WTC11 (cell line): Measurements from ENCODE around the gene C5orf58.

ENCODE experiments used
- CREM ChIP-seq: sonication (generic); formaldehyde crosslinking; IDR thresholded peaks from 2 replicates; pipeline ENCODE4 v1.8.1; 2022; ENCODE audit warnings: mild to moderate bottlenecking, missing genetic modification reagents, moderate library complexity
- FOXK1 ChIP-seq: sonication (generic); formaldehyde crosslinking; IDR thresholded peaks from 2 replicates; pipeline ENCODE4 v1.8.0; 2022; ENCODE audit warnings: mild to moderate bottlenecking, moderate library complexity, missing genetic modification reagents
- FOXP1 ChIP-seq: sonication (generic); formaldehyde crosslinking; IDR thresholded peaks from 2 replicates; pipeline ENCODE4 v1.8.0; 2022; ENCODE audit warnings: missing genetic modification reagents, mild to moderate bottlenecking, moderate library complexity, borderline replicate concordance
- ZNF121 ChIP-seq: sonication (generic); formaldehyde crosslinking; IDR thresholded peaks from 2 replicates; pipeline ENCODE4 v1.8.0; 2023; ENCODE audit warnings: missing genetic modification reagents
- ZNF138 ChIP-seq: sonication (generic); formaldehyde crosslinking; conservative IDR thresholded peaks from 2 replicates; pipeline ENCODE4 v1.8.1; 2022; ENCODE audit warnings: mild to moderate bottlenecking, moderate library complexity, missing genetic modification reagents
- TF ChIP-seq, protein P1 (sequence below): fragments of 200-600 bp; IDR thresholded peaks from 2 replicates; pipeline ENCODE4 v1.8.0; 2022; ENCODE audit warnings: antibody characterized with exemption
- TF ChIP-seq, protein P2 (sequence below): sonication (generic); formaldehyde crosslinking; IDR thresholded peaks from 2 replicates; pipeline ENCODE4 v1.8.1; 2023; ENCODE audit warnings: mild to moderate bottlenecking, moderate library complexity, missing genetic modification reagents
- TF ChIP-seq, protein P3 (sequence below): sonication (generic); formaldehyde crosslinking; IDR thresholded peaks from 2 replicates; pipeline ENCODE4 v1.8.0; 2022; ENCODE audit warnings: missing genetic modification reagents
- TF ChIP-seq, protein P4 (sequence below): sonication (generic); formaldehyde crosslinking; conservative IDR thresholded peaks from 2 replicates; pipeline ENCODE4 v1.8.1; 2022; ENCODE audit warnings: mild to moderate bottlenecking, missing genetic modification reagents
- TF ChIP-seq, protein P5 (sequence below): fragments of 250-450 bp; sonication (Bioruptor Pico); IDR thresholded peaks from 2 replicates; pipeline ENCODE4 v1.9.0; 2021; ENCODE audit warnings: mild to moderate bottlenecking, borderline replicate concordance
- TF ChIP-seq, protein P6 (sequence below): sonication (generic); formaldehyde crosslinking; IDR thresholded peaks from 2 replicates; pipeline ENCODE4 v1.8.1; 2023; ENCODE audit warnings: mild to moderate bottlenecking, missing genetic modification reagents
- TF ChIP-seq, protein P7 (sequence below): sonication (generic); formaldehyde crosslinking; IDR thresholded peaks from 2 replicates; pipeline ENCODE4 v1.8.0; 2022; ENCODE audit warnings: mild to moderate bottlenecking, missing genetic modification reagents

DNA sequence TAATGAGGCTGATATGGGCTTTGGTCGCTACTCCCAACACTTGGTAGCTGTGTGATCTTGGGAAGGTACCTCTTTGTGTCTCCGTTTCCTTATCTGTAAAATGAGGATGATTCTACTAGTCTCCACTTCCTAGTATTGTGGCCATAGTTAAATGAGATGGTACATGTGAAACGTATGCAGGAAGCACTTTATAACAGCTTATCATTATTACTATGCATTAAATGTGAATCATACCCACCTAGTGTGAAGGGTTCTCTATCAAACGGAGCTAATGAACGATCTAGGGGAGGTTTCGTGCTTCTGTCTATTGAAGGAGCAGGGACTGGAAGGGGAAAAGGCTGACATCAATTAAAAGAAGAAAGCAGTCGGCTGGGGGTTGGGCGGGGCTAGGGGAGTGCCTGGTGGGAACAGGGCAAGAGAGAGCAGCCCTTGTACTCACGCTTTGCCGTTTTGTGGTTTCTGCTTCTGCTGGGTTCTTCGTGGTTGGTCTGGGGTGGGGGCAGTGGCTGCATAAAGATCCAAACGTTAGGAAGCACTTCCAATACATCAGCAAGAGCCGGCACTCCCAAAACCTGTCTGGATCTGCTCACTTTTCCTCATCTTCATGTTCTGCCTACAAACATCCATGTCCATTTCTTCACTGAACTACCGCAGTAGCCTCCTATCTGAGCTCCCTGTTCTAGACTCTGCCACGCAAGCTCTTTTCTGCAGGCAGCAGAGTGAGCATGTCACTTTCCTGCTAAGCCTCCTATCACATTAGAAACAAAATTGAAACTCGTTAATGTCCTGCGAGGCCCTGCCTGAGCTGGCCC is 34.0 kb downstream of the C5orf58 start:
- TF ChIP-seq, protein P1, sequence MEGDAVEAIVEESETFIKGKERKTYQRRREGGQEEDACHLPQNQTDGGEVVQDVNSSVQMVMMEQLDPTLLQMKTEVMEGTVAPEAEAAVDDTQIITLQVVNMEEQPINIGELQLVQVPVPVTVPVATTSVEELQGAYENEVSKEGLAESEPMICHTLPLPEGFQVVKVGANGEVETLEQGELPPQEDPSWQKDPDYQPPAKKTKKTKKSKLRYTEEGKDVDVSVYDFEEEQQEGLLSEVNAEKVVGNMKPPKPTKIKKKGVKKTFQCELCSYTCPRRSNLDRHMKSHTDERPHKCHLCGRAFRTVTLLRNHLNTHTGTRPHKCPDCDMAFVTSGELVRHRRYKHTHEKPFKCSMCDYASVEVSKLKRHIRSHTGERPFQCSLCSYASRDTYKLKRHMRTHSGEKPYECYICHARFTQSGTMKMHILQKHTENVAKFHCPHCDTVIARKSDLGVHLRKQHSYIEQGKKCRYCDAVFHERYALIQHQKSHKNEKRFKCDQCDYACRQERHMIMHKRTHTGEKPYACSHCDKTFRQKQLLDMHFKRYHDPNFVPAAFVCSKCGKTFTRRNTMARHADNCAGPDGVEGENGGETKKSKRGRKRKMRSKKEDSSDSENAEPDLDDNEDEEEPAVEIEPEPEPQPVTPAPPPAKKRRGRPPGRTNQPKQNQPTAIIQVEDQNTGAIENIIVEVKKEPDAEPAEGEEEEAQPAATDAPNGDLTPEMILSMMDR: no peak
- no peak for TF ChIP-seq CREM (CRISPR knock-in tag)
- TF ChIP-seq, protein P2, sequence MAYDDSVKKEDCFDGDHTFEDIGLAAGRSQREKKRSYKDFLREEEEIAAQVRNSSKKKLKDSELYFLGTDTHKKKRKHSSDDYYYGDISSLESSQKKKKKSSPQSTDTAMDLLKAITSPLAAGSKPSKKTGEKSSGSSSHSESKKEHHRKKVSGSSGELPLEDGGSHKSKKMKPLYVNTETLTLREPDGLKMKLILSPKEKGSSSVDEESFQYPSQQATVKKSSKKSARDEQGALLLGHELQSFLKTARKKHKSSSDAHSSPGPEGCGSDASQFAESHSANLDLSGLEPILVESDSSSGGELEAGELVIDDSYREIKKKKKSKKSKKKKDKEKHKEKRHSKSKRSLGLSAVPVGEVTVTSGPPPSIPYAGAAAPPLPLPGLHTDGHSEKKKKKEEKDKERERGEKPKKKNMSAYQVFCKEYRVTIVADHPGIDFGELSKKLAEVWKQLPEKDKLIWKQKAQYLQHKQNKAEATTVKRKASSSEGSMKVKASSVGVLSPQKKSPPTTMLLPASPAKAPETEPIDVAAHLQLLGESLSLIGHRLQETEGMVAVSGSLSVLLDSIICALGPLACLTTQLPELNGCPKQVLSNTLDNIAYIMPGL (CRISPR knock-in tag): no peak
- TF ChIP-seq, protein P3, sequence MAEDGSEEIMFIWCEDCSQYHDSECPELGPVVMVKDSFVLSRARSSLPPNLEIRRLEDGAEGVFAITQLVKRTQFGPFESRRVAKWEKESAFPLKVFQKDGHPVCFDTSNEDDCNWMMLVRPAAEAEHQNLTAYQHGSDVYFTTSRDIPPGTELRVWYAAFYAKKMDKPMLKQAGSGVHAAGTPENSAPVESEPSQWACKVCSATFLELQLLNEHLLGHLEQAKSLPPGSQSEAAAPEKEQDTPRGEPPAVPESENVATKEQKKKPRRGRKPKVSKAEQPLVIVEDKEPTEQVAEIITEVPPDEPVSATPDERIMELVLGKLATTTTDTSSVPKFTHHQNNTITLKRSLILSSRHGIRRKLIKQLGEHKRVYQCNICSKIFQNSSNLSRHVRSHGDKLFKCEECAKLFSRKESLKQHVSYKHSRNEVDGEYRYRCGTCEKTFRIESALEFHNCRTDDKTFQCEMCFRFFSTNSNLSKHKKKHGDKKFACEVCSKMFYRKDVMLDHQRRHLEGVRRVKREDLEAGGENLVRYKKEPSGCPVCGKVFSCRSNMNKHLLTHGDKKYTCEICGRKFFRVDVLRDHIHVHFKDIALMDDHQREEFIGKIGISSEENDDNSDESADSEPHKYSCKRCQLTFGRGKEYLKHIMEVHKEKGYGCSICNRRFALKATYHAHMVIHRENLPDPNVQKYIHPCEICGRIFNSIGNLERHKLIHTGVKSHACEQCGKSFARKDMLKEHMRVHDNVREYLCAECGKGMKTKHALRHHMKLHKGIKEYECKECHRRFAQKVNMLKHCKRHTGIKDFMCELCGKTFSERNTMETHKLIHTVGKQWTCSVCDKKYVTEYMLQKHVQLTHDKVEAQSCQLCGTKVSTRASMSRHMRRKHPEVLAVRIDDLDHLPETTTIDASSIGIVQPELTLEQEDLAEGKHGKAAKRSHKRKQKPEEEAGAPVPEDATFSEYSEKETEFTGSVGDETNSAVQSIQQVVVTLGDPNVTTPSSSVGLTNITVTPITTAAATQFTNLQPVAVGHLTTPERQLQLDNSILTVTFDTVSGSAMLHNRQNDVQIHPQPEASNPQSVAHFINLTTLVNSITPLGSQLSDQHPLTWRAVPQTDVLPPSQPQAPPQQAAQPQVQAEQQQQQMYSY (CRISPR knock-in tag): no peak
- TF ChIP-seq ZNF121 (CRISPR knock-in tag): no peak
- TF ChIP-seq FOXP1 (CRISPR knock-in tag): no peak
- TF ChIP-seq, protein P4, sequence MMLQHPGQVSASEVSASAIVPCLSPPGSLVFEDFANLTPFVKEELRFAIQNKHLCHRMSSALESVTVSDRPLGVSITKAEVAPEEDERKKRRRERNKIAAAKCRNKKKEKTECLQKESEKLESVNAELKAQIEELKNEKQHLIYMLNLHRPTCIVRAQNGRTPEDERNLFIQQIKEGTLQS (CRISPR knock-in tag): no peak
- TF ChIP-seq FOXK1 (CRISPR knock-in tag): no peak
- TF ChIP-seq, protein P5, sequence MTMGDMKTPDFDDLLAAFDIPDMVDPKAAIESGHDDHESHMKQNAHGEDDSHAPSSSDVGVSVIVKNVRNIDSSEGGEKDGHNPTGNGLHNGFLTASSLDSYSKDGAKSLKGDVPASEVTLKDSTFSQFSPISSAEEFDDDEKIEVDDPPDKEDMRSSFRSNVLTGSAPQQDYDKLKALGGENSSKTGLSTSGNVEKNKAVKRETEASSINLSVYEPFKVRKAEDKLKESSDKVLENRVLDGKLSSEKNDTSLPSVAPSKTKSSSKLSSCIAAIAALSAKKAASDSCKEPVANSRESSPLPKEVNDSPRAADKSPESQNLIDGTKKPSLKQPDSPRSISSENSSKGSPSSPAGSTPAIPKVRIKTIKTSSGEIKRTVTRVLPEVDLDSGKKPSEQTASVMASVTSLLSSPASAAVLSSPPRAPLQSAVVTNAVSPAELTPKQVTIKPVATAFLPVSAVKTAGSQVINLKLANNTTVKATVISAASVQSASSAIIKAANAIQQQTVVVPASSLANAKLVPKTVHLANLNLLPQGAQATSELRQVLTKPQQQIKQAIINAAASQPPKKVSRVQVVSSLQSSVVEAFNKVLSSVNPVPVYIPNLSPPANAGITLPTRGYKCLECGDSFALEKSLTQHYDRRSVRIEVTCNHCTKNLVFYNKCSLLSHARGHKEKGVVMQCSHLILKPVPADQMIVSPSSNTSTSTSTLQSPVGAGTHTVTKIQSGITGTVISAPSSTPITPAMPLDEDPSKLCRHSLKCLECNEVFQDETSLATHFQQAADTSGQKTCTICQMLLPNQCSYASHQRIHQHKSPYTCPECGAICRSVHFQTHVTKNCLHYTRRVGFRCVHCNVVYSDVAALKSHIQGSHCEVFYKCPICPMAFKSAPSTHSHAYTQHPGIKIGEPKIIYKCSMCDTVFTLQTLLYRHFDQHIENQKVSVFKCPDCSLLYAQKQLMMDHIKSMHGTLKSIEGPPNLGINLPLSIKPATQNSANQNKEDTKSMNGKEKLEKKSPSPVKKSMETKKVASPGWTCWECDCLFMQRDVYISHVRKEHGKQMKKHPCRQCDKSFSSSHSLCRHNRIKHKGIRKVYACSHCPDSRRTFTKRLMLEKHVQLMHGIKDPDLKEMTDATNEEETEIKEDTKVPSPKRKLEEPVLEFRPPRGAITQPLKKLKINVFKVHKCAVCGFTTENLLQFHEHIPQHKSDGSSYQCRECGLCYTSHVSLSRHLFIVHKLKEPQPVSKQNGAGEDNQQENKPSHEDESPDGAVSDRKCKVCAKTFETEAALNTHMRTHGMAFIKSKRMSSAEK (CRISPR knock-in tag): no peak
- TF ChIP-seq, protein P6, sequence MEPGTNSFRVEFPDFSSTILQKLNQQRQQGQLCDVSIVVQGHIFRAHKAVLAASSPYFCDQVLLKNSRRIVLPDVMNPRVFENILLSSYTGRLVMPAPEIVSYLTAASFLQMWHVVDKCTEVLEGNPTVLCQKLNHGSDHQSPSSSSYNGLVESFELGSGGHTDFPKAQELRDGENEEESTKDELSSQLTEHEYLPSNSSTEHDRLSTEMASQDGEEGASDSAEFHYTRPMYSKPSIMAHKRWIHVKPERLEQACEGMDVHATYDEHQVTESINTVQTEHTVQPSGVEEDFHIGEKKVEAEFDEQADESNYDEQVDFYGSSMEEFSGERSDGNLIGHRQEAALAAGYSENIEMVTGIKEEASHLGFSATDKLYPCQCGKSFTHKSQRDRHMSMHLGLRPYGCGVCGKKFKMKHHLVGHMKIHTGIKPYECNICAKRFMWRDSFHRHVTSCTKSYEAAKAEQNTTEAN (CRISPR knock-in tag): no peak
- no peak for TF ChIP-seq ZNF138 (CRISPR knock-in tag)
- TF ChIP-seq, protein P7, sequence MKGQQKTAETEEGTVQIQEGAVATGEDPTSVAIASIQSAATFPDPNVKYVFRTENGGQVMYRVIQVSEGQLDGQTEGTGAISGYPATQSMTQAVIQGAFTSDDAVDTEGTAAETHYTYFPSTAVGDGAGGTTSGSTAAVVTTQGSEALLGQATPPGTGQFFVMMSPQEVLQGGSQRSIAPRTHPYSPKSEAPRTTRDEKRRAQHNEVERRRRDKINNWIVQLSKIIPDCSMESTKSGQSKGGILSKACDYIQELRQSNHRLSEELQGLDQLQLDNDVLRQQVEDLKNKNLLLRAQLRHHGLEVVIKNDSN (CRISPR knock-in tag): no peak
